ENCODE data around the gene SCN5A.

GRCh38 chr3:38606561-38606960, 42.9 kb downstream of the SCN5A start:
- TF ChIP-seq ELF4 (IDR thresholded peaks at IDR 0.05) (no peak), SP1 (IDR thresholded peaks at IDR 0.05) (no peak), HDGF (IDR thresholded peaks at IDR 0.05; ENCODE audit: borderline replicate concordance) (no peak), ZNF384 (IDR thresholded peaks at IDR 0.05) (no peak), BHLHE40 (IDR thresholded peaks at IDR 0.05; ENCODE audit: borderline replicate concordance) (no peak), LEF1 (IDR thresholded peaks at IDR 0.05; ENCODE audit: borderline replicate concordance) (no peak), FOXM1 (IDR thresholded peaks at IDR 0.05; ENCODE audit: borderline replicate concordance) (no peak), FOXK2 (IDR thresholded peaks at IDR 0.05) (no peak), NFRKB (IDR thresholded peaks at IDR 0.05) (no peak), SUZ12 (IDR thresholded peaks at IDR 0.05) (no peak), TARDBP (IDR thresholded peaks at IDR 0.05) (no peak), ARNT (IDR thresholded peaks at IDR 0.05) (no peak), PKNOX1 (IDR thresholded peaks at IDR 0.05) (no peak), CTBP1 (IDR thresholded peaks at IDR 0.05; ENCODE audit: borderline replicate concordance) (no peak)

Data from HEK293T (cell line).